ENCODE results near the gene TRPM3. TPM values are rescaled to one million over a fixed set of nuclear protein-coding genes. Genes with fewer than 3 reads are reported as not detected.

The TRPM3 gene
- total RNA-seq = not detected in 2 replicates

GRCh38 chr9:71121275-71122021, at the start of gene TRPM3:
TRPM3 (minus strand) TSS chr9:71121621; CDS start chr9:71121354, 267 bp downstream.
- intact Hi-C loops (cut with micrococcal nuclease) = no loop called here

GRCh38 chr9:71168418-71168817, 47.0 kb upstream of the TRPM3 start:
- intact Hi-C loops (cut with micrococcal nuclease) = no loop called here

DNA sequence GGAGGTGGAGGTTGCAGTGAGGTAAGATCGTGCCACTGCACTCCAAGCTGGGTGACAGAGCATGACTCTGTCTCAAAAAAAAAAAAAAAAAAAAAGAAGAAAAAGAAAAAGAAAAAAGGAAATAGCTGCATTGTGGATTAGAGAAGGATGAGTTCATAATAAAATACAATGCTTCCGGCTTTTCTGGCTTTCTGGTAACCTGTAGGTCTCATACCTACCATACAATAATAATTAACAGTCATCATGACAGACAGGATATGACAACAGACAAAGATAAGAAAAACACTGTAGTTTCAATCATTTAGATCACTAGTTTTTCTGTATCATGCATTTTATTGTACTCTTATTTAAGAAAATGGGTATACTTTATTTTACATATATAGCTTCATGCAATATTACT, 40.7 kb upstream of the TRPM3 start:
- intact Hi-C loops (cut with micrococcal nuclease) = no loop called here

DNA sequence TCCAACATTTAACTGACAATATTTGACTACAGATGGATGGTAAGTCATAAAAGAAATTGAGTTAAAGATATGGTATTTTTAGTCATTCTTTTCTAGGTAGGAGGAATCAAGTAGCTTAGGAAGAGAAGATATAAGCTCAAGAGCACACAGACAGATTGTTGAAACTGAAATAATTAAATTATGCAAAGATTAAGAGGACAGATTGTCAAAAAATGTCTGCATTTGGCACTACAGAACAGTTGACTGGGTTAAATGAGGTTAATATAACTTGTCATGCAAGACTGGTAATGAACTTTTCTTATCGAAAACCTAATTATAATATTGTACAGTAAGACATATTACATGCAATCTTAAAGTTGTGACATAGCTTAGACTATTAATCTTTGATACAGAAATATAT, 36.3 kb upstream of the TRPM3 start:
- intact Hi-C loops (cut with micrococcal nuclease) = no loop called here

DNA sequence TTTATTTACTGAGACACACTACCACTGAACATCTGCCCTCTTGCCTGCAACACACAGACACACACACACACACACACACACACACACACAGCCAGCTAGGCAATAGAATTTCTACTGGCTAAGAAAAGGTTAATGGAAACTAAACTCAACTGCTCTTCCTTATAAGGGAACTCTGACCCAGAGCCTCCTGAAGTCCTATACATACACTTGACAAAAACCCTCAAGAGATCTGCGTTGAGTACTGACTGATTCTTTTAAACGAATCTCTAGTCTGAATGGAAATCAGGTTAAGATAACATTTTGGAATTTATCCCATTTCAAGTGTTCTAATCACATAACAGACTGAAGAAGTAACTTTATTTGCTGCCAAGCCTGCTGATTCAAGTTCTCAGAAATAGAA, 25.9 kb upstream of the TRPM3 start:
- intact Hi-C loops (cut with micrococcal nuclease) = no loop called here

- intact Hi-C loops (cut with micrococcal nuclease) = no loop called here
These were observed 25.1 kb upstream of the TRPM3 start for GRCh38 chr9:71146511-71146910.

- intact Hi-C loops (cut with micrococcal nuclease) = no loop called here
These were observed 23.8 kb upstream of the TRPM3 start for GRCh38 chr9:71145179-71145578.

DNA sequence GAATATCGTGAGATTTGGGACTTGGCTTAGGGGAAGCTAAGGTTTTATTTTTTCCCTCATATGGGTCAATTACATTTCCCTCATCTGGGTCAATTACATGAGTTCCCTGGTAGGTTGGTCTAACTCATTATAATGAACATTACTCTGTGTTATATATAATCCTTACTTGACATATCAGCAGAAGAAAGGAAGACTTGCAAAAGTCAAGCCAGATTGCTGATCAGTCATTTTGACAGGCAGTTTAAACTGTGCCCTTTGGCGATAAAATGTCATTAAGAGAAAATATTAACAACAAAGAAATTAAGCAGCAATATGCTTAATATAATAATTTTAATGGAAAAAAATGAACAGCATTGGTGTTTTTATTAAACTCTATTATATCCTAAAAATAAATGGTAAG, 23.1 kb upstream of the TRPM3 start:
- intact Hi-C loops (cut with micrococcal nuclease) = no loop called here

GRCh38 chr9:71136696-71137095, 15.3 kb upstream of the TRPM3 start:
- intact Hi-C loops (cut with micrococcal nuclease) = no loop called here

- intact Hi-C loops (cut with micrococcal nuclease) = no loop called here
These were observed 9.7 kb upstream of the TRPM3 start for GRCh38 chr9:71131145-71131544.

DNA sequence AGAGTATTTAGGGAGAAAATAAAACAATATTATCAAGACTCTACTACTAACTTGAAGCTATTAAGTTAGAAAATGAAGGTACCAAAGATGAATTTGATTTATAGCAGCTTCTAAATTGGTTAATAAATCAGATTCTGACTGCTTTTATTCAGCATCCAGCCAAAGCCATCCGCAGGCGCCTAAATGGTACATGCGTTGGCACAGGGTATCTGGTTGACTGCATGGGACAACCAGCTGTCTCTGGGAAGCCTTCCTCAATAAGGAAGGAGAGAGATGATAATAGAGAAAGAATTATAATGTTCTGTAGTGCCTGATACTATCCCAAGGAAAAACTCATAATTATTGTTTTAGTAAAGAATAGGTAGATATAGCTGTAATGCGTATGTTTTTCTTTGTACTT, 9.1 kb upstream of the TRPM3 start:
- intact Hi-C loops (cut with micrococcal nuclease) = no loop called here

DNA sequence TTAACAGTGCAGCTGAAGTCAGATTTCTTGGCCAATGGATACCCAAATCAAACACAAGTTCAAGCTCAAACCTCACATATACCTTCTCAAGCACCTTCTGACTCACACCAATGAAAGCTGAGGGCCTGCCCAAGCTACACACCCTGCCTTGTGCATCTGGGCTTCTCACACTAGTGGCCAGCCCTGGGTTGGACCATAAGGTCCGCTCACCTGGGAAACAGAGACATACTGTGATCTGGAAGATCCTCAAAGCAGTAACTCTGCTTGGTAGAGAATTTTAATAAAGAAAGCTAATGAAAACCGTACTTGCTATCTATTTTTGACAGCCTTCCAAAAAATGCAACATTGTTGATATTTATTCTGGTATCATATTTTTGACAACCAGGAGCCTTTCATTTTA, 7.4 kb upstream of the TRPM3 start:
- intact Hi-C loops (cut with micrococcal nuclease) = no loop called here

DNA sequence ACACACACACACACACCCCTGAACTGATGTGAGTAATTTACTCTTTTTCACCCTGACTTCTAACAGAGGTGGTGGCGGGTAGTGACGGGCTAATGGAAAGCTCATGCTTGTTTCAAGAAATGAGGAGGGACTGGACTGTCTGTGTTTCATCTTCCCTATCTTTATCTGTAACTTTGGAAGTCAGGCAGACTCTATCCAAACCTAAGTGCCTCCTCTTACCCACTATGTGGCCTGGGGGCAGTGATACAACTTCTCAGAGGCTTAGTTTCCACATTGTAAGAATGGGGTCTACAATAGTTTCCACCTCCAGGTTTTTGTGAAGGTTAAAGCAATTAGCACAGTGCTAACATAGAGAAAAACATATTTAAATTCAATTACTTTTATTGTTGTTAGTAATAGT, 5.9 kb upstream of the TRPM3 start:
- intact Hi-C loops (cut with micrococcal nuclease) = no loop called here

GRCh38 chr9:71122421-71122820, 1.0 kb upstream of the TRPM3 start:
- intact Hi-C loops (cut with micrococcal nuclease) = no loop called here

GRCh38 chr9:71122022-71122275, 528 bp upstream of the TRPM3 start:
- intact Hi-C loops (cut with micrococcal nuclease) = no loop called here

DNA sequence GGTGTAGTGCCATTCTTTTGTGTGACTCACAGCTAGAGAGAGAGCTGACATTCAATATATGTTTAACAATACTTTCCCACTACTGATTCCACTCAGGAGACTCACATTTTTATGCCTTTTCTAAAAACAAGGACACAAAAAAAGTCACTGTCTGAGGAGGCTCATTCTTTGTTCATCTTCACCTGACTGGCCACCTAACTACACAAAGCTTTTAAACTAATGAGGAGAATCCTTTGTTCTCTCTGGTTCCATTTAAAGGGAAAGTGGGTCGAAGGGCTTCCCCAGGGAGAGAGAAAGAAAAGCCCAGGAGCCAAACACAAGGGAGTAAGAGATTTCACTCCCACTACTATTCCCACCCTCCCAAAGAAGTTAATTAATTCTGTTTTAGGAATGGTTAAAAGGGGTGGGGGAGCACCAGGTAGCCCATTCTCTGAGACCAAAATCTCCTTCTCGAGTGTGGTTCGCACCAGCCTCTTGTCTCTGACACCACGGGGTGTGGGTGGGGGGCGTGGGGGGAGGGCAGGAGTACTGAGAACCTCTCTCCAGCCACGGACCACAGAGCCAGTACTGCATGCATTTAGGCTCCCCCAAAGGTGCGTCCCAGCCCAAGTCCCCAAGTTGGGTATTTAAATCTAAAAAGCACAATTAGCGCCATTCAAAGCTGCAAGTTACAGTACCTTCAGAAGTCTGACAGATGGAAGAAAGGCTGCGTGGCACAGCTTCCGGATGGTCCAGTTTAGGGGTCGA, 747 bp downstream of the TRPM3 start:
- intact Hi-C loops (cut with micrococcal nuclease) = no loop called here

DNA sequence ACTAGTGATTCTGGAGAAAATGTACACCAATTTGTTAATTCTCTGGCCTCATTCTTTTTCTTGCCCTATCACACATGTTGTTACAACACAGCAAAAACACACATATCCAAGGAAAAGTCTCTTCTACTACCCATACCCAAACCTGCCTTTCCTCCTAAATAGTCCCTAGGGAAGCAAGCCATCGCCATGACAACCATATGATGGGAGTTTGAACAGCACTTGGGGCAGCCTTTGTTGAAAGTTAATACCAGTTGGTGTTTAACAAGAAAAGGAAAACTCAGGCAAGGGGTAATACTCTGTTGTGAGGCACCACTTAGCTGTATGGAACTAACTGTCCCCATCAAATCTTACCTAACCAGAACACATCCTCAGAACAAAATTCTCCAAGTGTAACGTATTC, 1.7 kb downstream of the TRPM3 start:
- intact Hi-C loops (cut with micrococcal nuclease) = no loop called here

- intact Hi-C loops (cut with micrococcal nuclease) = no loop called here
These were observed 3.1 kb downstream of the TRPM3 start for GRCh38 chr9:71118324-71118723.

GRCh38 chr9:71115448-71115975, 5.9 kb downstream of the TRPM3 start:
- intact Hi-C loops (cut with micrococcal nuclease) = no loop called here

- intact Hi-C loops (cut with micrococcal nuclease) = no loop called here
These were observed 8.6 kb downstream of the TRPM3 start for GRCh38 chr9:71112866-71113265.

DNA sequence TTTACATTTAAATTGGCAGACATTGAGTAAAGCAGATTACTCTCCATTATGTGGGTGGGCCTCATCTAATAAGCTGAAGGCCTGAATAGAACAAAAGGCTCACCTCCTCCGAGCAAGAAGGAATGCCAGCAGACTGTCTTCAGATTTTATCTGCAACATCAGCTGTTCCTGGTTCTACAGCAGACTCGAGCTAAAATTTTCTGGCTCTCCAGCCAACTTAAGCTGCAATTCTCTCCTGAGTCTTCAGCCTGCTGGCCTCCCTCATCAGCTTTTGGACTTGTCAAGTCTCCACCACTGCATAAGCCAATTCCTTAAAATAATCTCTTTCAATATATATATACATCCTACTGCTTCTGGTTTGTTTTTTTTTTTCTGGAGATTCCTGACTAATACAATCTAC, 12.5 kb downstream of the TRPM3 start:
- intact Hi-C loops (cut with micrococcal nuclease) = no loop called here

- intact Hi-C loops (cut with micrococcal nuclease) = no loop called here
These were observed 14.4 kb downstream of the TRPM3 start for GRCh38 chr9:71106992-71107391.

DNA sequence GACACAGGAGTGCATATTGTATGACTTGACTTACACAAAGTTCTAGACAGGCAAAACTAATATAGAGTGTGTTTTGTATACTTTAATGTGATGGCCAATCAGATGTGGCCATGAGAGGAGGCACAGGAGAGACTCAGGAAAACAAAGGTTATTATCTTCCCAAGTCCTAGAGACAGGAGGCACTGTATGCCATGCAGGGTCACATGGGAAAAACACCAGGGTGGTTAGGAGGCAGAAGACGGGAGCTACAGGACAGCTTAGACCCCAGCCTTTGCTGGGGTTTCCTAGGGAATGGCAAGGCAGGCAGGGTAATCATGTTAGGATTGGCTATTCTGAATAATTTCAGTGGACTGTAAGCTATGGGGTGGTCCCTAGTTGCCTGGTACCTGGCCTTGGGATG, 16.2 kb downstream of the TRPM3 start:
- intact Hi-C loops (cut with micrococcal nuclease) = no loop called here
